KMS-11 (cell line): Measurements from ENCODE around the gene NTRK2.

ENCODE experiments used
- H2AFZ ChIP-seq: fragments of 200-600 bp; sonication (generic); 2 replicates; pipeline ENCODE4 v1.6.1; 2016; ENCODE audit warnings: antibody characterized with exemption, mixed run types, low read depth
- H3K27ac ChIP-seq: fragments of 200-600 bp; sonication (generic); 2 replicates; pipeline ENCODE4 v1.6.1; 2016; ENCODE audit warnings: mild to moderate bottlenecking, mixed run types
- H3K27me3 ChIP-seq: fragments of 200-600 bp; sonication (generic); 2 replicates; pipeline ENCODE4 v1.6.1; 2017; ENCODE audit warnings: mild to moderate bottlenecking, low read depth, mixed run types, moderate library complexity; ENCODE audit not compliant: insufficient read depth
- H3K36me3 ChIP-seq: fragments of 200-600 bp; sonication (generic); 2 replicates; pipeline ENCODE4 v1.6.1; 2017; ENCODE audit warnings: mild to moderate bottlenecking, mixed run types; ENCODE audit not compliant: insufficient read depth
- H3K4me1 ChIP-seq: fragments of 200-600 bp; sonication (generic); 2 replicates; pipeline ENCODE4 v1.6.1; 2016; ENCODE audit warnings: mild to moderate bottlenecking, low read depth, mixed run types; ENCODE audit not compliant: poor library complexity, severe bottlenecking
- H3K4me2 ChIP-seq: fragments of 200-600 bp; sonication (generic); 2 replicates; pipeline ENCODE4 v1.7.0; 2016; ENCODE audit warnings: mild to moderate bottlenecking, mixed run types
- H3K4me3 ChIP-seq: fragments of 200-600 bp; sonication (generic); IDR thresholded peaks from 2 replicates; pipeline ENCODE4 v1.6.1; 2017; ENCODE audit warnings: low read depth, low read length, mixed read lengths; ENCODE audit not compliant: insufficient read depth
- H3K79me2 ChIP-seq: fragments of 200-600 bp; sonication (generic); 2 replicates; pipeline ENCODE4 v1.6.1; 2016; ENCODE audit warnings: low read depth, mixed run types; ENCODE audit not compliant: insufficient read depth
- H3K9ac ChIP-seq: fragments of 200-600 bp; sonication (generic); 2 replicates; pipeline ENCODE4 v1.6.1; 2016; ENCODE audit warnings: mild to moderate bottlenecking, mixed run types
- H4K20me1 ChIP-seq: fragments of 200-600 bp; sonication (generic); 2 replicates; pipeline ENCODE4 v1.6.1; 2016; ENCODE audit warnings: mild to moderate bottlenecking, mixed run types; ENCODE audit not compliant: insufficient read depth
- CTCF ChIP-seq: fragments of 200-600 bp; sonication (generic); conservative IDR thresholded peaks from 2 replicates; pipeline ENCODE4 v1.6.1; 2017; ENCODE audit warnings: low read depth, mild to moderate bottlenecking, antibody characterized with exemption, low read length, moderate library complexity, mixed read lengths

NTRK2 gene

GRCh38 chr9:84937180-84937579, 267.7 kb downstream of the NTRK2 start:
- Histone ChIP-seq H3K27me3 (no peaks in the 10 kb centered on the region), H3K4me1 (no peaks in the 10 kb centered on the region), H3K79me2 (no peaks in the 10 kb centered on the region), H3K27ac (no peak overlapping the region), H4K20me1 (no peaks in the 10 kb centered on the region), H2AFZ (no peak overlapping the region), H3K36me3 (no peaks in the 10 kb centered on the region), H3K4me3 (no peak overlapping the region), H3K9ac (no peak overlapping the region), H3K4me2 (no peak overlapping the region)
- no peak for TF ChIP-seq CTCF

GRCh38 chr9:84937581-84937980, 268.1 kb downstream of the NTRK2 start:
- H3K4me1 ChIP-seq, result no peaks in the 10 kb centered on the region
- no peaks in the 10 kb centered on the region for H4K20me1 ChIP-seq
- no peak overlapping the region for H3K9ac ChIP-seq
- TF ChIP-seq CTCF, result no peak
- no peak overlapping the region for H2AFZ ChIP-seq
- no peaks in the 10 kb centered on the region for H3K36me3 ChIP-seq
- no peaks in the 10 kb centered on the region for H3K27me3 ChIP-seq
- no peak overlapping the region for H3K4me2 ChIP-seq
- no peak overlapping the region for H3K27ac ChIP-seq
- H3K79me2 ChIP-seq, result no peaks in the 10 kb centered on the region
- H3K4me3 ChIP-seq, result no peak overlapping the region

GRCh38 chr9:84939774-84940173, 270.2 kb downstream of the NTRK2 start:
- no peak overlapping the region for H3K27ac ChIP-seq
- H3K36me3 ChIP-seq, result no peaks in the 10 kb centered on the region
- no peak overlapping the region for H3K4me3 ChIP-seq
- no peak overlapping the region for H3K4me2 ChIP-seq
- H3K4me1 ChIP-seq, result no peaks in the 10 kb centered on the region
- H3K79me2 ChIP-seq, result no peaks in the 10 kb centered on the region
- no peak overlapping the region for H2AFZ ChIP-seq
- no peaks in the 10 kb centered on the region for H3K27me3 ChIP-seq
- H4K20me1 ChIP-seq, result no peaks in the 10 kb centered on the region
- no peak overlapping the region for H3K9ac ChIP-seq
- TF ChIP-seq CTCF, result no peak

GRCh38 chr9:84940294-84940693, 270.8 kb downstream of the NTRK2 start:
- TF ChIP-seq CTCF, result no peak

More at GRCh38 chr9:84940294-84940693, 270.8 kb downstream of the NTRK2 start:
- Histone ChIP-seq H3K4me1 (no peaks in the 10 kb centered on the region), H3K79me2 (no peaks in the 10 kb centered on the region), H2AFZ (no peak overlapping the region), H3K9ac (no peak overlapping the region), H3K27ac (no peak overlapping the region), H3K27me3 (no peaks in the 10 kb centered on the region), H4K20me1 (no peaks in the 10 kb centered on the region), H3K4me3 (no peak overlapping the region), H3K36me3 (no peaks in the 10 kb centered on the region), H3K4me2 (no peak overlapping the region)
